HG03469 (cell line): ENCODE measurements around the gene IFITM10.
"Not testable (repeated sequence)": the region's sequence is repeated elsewhere in the genome, so short reads cannot be mapped to it uniquely, and the experiment has no call there.

Experiments
- ATAC-seq: cut with Tn5 transposase; IDR thresholded peaks from one replicate; pipeline ENCODE4 v1.9.1; 2021; ENCODE audit warnings: mild to moderate bottlenecking, moderate library complexity, moderate number of reproducible peaks; ENCODE audit not compliant: unreplicated experiment

The IFITM10 gene

DNA sequence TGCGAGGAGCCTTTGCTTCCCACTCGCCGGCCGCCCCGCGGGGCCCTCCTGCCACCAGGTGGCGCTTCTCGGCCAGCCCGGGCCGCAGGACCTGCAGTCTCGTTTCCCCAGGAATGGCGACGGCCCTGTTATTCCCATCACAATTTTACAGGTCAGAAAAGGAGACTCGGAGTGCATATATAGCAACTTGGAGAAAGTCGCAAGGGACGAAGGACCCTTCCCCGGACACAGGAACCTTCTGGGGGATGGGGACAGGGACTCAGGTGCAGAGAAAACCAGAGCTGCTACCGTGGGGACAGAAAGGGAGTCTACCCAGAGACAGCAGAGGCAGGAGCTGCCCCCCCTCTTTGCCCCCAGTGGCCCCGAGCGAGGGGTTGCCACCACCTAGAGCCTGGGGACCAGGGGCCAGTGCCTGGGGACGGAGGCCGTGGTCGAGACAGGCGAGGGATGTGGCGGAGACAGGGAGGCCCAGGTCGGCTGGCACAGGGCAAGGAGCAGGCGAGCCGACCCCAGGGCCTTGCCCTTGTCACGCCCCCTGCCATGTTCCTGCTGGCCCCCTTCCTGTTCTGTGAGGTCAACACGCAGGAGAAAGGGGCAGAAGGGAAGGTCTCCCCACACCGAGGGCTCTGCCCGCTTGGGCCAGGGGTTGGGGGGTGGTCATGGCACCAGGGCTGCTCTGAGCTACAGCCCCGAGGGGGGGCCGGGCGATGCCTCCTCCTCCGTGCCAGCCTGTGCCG, 56.9 kb downstream of the IFITM10 start:
- ATAC-seq: no peak

- ATAC-seq: no peak
Observed at GRCh38 chr11:1692708-1693326, 57.6 kb downstream of the IFITM10 start.

GRCh38 chr11:1691878-1692707, 58.3 kb downstream of the IFITM10 start:
- no peak for ATAC-seq

DNA sequence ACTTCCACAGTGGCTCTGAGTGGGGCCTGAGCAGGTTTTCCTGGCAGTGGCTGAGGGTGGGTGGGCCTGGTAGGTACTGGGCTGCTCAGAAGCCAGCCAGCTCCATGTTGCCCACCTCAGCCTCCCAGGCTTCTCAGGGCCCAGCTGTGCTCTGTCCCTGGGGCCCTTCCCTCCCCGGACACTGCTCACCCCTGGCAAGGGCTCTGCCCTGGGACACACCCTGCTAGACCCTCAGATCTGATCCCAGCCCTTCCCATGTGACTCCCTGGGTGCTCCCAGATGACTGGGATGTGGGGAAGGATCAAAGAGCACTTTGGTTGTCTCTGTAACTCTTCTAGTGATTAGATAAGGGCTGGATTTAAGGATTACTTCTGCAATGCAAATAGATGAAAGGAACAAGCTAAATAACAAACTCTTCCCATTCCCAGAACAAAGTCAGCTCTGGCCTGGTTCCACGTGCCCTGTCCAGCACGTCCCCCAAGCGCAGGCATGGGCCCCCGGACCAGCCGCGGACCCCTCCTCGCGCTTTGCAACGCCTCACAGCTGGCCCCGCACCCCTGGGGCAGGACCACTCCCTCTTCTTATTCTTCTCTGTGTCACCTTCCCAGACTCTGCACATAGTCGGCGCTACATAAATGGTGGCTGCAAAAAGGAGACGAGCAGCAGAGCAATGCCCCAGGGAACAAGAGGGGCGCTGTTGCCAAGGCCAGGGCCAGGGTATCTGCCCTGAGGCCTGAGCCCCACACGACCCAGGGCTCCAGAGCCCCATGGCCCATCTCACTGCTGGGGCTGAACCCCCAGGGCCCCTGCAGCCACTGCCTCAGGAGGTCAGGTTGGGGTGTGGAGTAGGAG, 59.1 kb downstream of the IFITM10 start:
- no peak for ATAC-seq

DNA sequence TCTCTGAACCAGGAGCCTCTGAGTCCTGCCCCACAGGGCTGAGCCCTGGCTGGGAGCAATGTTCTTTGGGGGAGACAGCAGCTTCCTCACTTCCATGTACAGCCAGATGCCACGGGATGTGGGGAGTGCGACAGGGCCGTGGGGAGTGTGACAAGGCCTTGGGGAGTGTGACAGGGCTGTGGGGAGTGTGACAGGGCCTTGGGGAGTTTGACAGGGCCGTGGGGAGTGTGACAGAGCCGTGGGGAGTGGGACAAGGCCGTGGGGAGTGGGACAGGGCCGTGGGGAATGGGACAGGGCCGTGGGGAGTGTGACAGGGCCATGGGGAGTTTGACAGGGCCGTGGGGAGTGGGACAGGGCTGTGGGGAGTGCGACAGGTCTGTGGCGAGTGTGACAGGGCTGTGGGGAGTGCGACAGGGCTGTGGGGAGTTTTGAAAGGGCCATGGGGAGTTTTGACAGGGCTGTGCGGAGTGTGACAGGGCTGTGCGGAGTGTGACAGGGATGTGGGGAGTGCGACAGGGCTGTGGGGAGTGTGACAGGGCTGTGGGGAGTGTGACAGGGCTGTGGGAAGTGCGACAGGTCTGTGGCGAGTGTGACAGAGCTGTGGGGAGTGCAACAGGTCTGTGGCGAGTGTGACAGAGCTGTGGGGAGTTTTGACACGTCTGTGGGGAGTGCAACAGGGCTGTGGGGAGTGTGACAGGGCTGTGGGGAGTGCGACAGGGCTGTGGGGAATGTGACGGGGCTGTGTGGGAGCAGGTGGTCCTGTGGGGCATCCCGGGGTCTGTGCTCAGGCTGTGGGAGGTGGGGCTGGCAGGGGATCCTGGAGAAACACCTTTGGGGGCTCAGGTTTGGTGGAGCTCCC, 60.0 kb downstream of the IFITM10 start:
- no peak for ATAC-seq

DNA sequence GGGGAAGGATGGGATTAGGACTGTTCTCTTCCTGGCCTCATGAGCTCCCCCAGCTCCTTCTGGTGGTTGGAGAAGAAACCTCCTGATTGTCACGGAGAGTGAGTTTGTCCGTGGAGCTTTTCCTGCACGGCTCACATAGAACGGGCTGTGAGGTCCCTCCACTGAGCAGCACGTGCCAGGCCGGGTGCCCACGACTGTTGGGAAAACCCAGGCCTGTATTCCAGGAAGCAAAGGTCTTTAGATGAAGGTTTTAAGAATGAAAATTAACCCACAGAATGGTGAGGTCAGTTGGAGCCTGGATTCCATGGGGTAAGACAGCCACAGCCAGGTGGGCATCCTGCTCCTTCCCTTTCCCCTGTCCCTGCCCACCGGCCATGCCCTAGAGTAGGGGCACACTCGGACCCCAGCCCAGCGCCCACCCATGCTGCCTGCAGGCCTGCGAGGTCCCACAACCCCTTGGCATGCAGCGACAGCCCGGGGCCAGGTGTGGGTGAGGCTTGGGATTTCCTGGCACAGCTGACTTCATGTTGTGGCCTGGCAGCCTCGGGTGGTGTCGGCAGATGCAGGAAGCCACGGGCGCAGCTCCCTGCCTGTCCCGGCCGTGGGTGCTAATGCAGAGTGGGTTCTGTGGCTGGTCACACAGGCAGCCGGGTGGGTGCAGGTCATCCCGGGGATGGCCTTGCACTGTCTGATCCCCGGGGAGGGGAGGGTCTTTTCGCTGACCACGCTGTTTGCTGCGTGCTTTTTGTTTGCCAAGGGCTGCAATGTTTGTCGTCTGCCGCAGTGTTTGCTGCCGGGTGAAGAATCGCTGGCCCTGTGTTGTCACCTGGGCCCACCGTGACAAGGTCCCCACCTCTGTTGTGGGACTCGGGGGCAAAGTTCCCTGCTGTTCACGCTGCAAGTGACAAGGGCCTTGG, 60.9 kb downstream of the IFITM10 start:
- ATAC-seq: not testable (repeated sequence)

- ATAC-seq: not testable (repeated sequence)
Observed at GRCh38 chr11:1688336-1688947, 62.0 kb downstream of the IFITM10 start.

DNA sequence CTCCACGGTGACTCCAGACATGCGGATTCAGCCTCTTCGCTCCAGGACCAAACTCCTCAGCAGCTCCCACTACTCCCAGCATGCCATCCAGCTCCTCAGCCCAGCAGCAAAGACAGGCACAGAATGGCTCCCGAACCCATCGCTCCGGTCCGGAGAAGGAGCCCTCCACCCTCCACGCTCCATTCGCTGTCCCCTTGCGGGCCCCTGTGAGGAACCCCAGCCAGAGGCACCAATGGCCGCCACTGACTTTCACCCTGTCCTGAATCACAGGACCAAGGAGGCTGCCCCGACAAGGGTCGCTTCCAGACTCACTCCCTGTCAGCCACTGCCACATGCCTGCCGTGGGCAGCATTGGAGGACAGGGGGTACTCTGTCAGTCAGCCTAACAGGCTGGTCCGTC, 64.2 kb downstream of the IFITM10 start:
- ATAC-seq: not testable (repeated sequence)

DNA sequence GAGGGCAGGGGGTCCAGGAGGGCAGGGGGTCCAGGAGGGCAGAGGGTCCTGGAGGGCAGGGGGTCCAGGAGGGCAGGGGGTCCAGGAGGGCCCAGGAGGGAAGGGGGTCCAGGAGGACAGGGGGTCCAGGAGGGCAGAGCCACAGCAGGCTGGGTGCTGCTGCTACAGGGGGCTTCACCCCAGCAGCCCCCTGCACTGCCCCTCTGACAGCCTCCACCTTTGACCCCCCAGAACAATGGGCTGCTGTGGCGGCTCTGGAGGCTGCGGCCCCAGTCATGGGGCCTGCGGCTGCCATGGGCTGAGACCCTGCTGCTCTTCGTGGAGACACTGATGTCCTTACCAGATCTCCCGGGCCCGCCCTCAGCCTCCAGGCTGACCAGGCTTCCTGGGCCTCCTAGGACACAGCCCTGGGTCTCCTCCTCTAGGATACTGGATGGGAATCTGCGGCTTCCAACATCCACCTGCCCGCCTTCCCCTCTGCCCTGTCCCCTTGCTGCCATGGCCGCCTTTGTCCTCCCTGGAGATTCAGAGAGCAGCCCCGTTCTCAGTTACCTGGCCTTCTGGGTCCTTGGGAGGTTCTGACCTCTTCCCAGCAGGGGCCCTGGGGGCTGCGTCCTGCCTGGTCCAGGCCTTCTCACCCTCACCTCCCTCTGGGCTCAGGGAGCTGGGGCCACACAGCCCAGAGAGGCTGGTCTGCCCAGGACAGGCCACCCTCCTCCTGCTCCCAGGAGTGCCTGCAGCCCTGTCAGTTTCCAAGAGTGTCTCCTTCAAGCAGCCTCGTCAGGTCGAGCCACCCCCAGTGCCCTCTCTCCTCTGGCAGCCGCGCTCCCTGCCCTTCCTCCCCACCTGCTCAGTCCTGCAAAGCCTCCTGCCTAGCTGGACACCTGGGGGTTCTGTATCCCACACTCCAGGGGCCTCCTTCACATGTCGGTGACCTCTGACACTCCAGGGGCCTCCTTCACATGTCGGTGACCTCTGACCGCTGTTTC, 65.2 kb downstream of the IFITM10 start:
- ATAC-seq: not testable (repeated sequence)

DNA sequence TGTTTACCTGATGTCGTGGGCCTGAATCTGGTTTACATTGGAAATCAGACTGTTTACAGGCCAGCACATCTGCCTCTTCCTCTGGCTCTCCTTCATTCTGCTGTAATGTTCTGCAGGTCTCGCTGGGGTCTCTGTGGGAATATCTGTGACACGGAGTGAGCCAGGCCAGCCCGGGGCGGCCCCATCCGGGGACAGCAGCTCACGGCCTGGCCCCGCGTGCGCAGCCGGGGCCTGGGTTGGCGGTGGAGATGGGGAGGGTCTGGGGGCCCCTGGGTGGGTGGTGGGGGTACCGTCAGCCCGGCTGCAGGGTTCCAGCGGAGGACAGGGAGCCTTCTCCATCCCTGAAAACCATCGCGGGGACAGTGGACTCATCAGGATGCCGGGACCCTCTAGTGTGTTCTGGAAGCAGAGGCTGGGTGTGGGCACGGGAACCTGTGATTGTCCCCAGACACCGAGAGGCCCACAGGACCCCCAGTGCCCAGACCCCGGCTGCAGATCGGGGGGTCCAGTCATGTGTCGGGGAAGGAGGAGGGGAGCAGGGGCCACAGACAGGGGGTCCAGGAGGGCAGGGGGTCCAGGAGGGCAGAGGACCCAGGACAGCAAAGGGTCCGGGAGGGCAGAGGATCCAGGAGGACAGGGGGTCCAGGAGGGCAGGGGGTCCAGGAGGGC, 66.4 kb downstream of the IFITM10 start:
- ATAC-seq: not testable (repeated sequence)

- ATAC-seq: not testable (repeated sequence)
Observed at GRCh38 chr11:1683216-1683615, 67.2 kb downstream of the IFITM10 start.
